Caco-2 (cell line): ENCODE data around the gene CENPP. TPM values are rescaled to one million over a fixed set of nuclear protein-coding genes. Genes with fewer than 3 reads are reported as not detected.

Experiments used
- BruUV-seq: library from RNA; stranded (reverse); fragments of 400-500 nt; replicated peaks from 2 replicates; lab custom pipeline; 2021; lab: Mats Ljungman, UMichigan
- CTCF ChIA-PET: fragments of 300-600 bp; sonication (Branson Sonifier 250); formaldehyde crosslinking; loops from one replicate; lab custom pipeline; 2022; ENCODE audit warnings: antibody characterized with exemption; lab: Charles Lee
- POLR2A ChIA-PET: fragments of 300-600 bp; sonication (Branson Sonifier 250); formaldehyde crosslinking; loops from one replicate; lab custom pipeline; 2022; ENCODE audit warnings: antibody characterized with exemption; lab: Charles Lee
- DNase-seq, 2 experiments: peaks; one replicate each; pipeline versions ENCODE4 v3.0.0 to v3.0.0-alpha.2; 2020 to 2022
- H3K27me3 ChIP-seq: replicated peaks from 2 replicates; pipeline ENCODE4 v1.6.0; 2011; ENCODE audit warnings: low read length; ENCODE audit not compliant: control insufficient read depth, insufficient read depth
- H3K36me3 ChIP-seq: 2 replicates; pipeline ENCODE4 v1.5.1; 2011; ENCODE audit warnings: low read length; ENCODE audit not compliant: control insufficient read depth, insufficient read depth
- H3K4me1 ChIP-seq: fragments of 250-450 bp; sonication (Bioruptor Pico); 2 replicates; pipeline ENCODE4 v1.5.1; 2020; ENCODE audit warnings: mild to moderate bottlenecking
- H3K4me3 ChIP-seq: 2 replicates; pipeline ENCODE4 v1.5.1; 2011; ENCODE audit warnings: low read depth, mild to moderate bottlenecking, control low read depth, low read length
- H3K9me3 ChIP-seq: fragments of 250-450 bp; sonication (Bioruptor Pico); 2 replicates; pipeline ENCODE4 v1.5.1; 2020; ENCODE audit warnings: mild to moderate bottlenecking, moderate library complexity
- H3K27ac Mint-ChIP-seq: one replicate; pipeline ENCODE4 v1.8.0; 2022; ENCODE audit warnings: mixed read lengths; ENCODE audit not compliant: unreplicated experiment
- H3K27me3 Mint-ChIP-seq: one replicate; pipeline ENCODE4 v1.8.0; 2022; ENCODE audit warnings: mixed read lengths; ENCODE audit not compliant: insufficient read depth, unreplicated experiment
- H3K36me3 Mint-ChIP-seq: one replicate; pipeline ENCODE4 v1.8.0; 2022; ENCODE audit warnings: mild to moderate bottlenecking, mixed read lengths; ENCODE audit not compliant: insufficient read depth, unreplicated experiment
- H3K4me1 Mint-ChIP-seq: one replicate; pipeline ENCODE4 v1.8.0; 2022; ENCODE audit warnings: low read depth, mixed read lengths; ENCODE audit not compliant: unreplicated experiment
- H3K4me3 Mint-ChIP-seq: one replicate; pipeline ENCODE4 v1.8.0; 2022; ENCODE audit warnings: mild to moderate bottlenecking, moderate library complexity, mixed read lengths; ENCODE audit not compliant: unreplicated experiment
- H3K9me3 Mint-ChIP-seq: one replicate; pipeline ENCODE4 v1.8.0; 2022; ENCODE audit warnings: mixed read lengths; ENCODE audit not compliant: unreplicated experiment
- CTCF ChIP-seq, 2 experiments: fragments of 200-600 bp in 1 of 2; IDR thresholded peaks; 1 replicate in 1 of 2; 2 replicates in 1 of 2; pipeline versions ENCODE4 v1.5.1 to v1.8.0; 2011 to 2022; ENCODE audit warnings: antibody characterized with exemption in 1 of 2, control low read depth in 1 of 2, inconsistent platforms in 1 of 2, low read depth in 1 of 2, low read length in 1 of 2, mild to moderate bottlenecking in 1 of 2, moderate library complexity in 1 of 2; ENCODE audit not compliant: insufficient read depth in 1 of 2, severe bottlenecking in 1 of 2, unreplicated experiment in 1 of 2
- intact Hi-C: fragments of 100-400 bp; cut with micrococcal nuclease; formaldehyde crosslinking; loops from one replicate; pipeline ENCODE4 v1.10.0; 2022; ENCODE audit not compliant: unreplicated experiment
- total RNA-seq: library from RNA; stranded (reverse); gene quantifications from 2 replicates; pipeline ENCODE4 v1.2.3, GENCODE V29; 2022

The CENPP gene
- total RNA-seq, 1 experiment from 2014 or later = 7.6 TPM

GRCh38 chr9:92666912-92667532, 341.3 kb downstream of the CENPP start:
- CTCF ChIA-PET = no interaction called here
- TF ChIP-seq CTCF (IDR thresholded peaks at IDR 0.05; ENCODE audit: insufficient read depth in 1 of 2, low read depth in 1 of 2, low read length in 1 of 2, severe bottlenecking in 1 of 2, unreplicated experiment in 1 of 2) = no peak
- Mint-ChIP-seq H3K36me3 (no peaks in the 10 kb centered on the region), H3K4me3 (no peak overlapping the region), H3K27ac (no peak overlapping the region), H3K27me3 (no peaks in the 10 kb centered on the region), H3K9me3 (no peaks in the 10 kb centered on the region), H3K4me1 (peaks cover 6% of the 10 kb centered on the region)
- Histone ChIP-seq H3K36me3 (no peaks in the 10 kb centered on the region), H3K4me1 (0 out of 2 replicates have a peak, but pooled peaks cover 6% of the 10 kb centered on the region), H3K9me3 (no peaks in the 10 kb centered on the region), H3K27me3 (no peaks in the 10 kb centered on the region), H3K4me3 (no peak overlapping the region)
- intact Hi-C loops = no loop called here
- POLR2A ChIA-PET = interaction anchor here (0.6 kb wide), 1 partner anchor 58 kb away, joined by 4 read pairs; no protein-coding TSS in a partner anchor
- no TSS peak for BruUV-seq
- DNase-seq = no peak

- peak; percentile 42 to 71 for DNase-seq
- POLR2A ChIA-PET = no interaction called here
These were observed 343.2 kb downstream of the CENPP start for GRCh38 chr9:92668746-92669526.

More at GRCh38 chr9:92668746-92669526, 343.2 kb downstream of the CENPP start:
- TF ChIP-seq CTCF (IDR thresholded peaks at IDR 0.05; ENCODE audit: insufficient read depth in 1 of 2, low read depth in 1 of 2, low read length in 1 of 2, severe bottlenecking in 1 of 2, unreplicated experiment in 1 of 2) = no peak
- H3K36me3 Mint-ChIP-seq = no peaks in the 10 kb centered on the region
- H3K27ac Mint-ChIP-seq = no peak overlapping the region
- intact Hi-C loops = no loop called here
- BruUV-seq = TSS peak; percentile 70
- Histone ChIP-seq H3K36me3 (no peaks in the 10 kb centered on the region), H3K27me3 (no peaks in the 10 kb centered on the region), H3K9me3 (no peaks in the 10 kb centered on the region), H3K4me3 (peak overlapping the region; percentile 75), H3K4me1 (0 out of 2 replicates have a peak, but pooled peaks cover 6% of the 10 kb centered on the region)
- H3K27me3 Mint-ChIP-seq = no peaks in the 10 kb centered on the region
- CTCF ChIA-PET = no interaction called here
- H3K9me3 Mint-ChIP-seq = no peaks in the 10 kb centered on the region
- peak overlapping the region; percentile 76 for H3K4me3 Mint-ChIP-seq
- H3K4me1 Mint-ChIP-seq = peaks cover 6% of the 10 kb centered on the region
